DMS53 (cell line): ENCODE measurements around the gene TMPRSS2.

Experiments used
- DNase-seq: peaks from one replicate; lab custom pipeline; 2025; lab: John Stamatoyannopoulos, UW

The TMPRSS2 gene

GRCh38 chr21:41481191-41481590 is 26.8 kb downstream of the TMPRSS2 start:
- DNase-seq, result no peak

GRCh38 chr21:41480086-41480690 is 27.8 kb downstream of the TMPRSS2 start:
- DNase-seq, result no peak

DNA sequence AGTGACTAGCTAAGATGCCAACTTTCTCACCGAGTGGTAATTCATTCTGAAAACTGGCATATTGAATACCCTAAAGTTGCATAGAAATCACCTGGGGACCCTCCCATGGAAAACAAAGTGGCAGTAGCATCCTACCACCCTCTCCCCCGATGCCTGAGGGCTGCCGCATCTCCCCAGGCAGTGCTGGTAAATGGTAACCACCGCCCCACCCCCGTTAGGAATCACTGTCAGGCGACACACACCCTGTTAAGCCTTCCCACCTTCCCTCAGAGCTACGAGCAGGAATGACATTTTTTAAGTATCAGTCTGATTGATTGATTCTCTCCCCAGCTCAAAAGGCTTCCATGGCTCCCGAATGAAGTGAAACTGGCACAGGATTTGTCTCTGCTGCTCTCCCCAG is 28.3 kb downstream of the TMPRSS2 start:
- DNase-seq, result no peak

DNA sequence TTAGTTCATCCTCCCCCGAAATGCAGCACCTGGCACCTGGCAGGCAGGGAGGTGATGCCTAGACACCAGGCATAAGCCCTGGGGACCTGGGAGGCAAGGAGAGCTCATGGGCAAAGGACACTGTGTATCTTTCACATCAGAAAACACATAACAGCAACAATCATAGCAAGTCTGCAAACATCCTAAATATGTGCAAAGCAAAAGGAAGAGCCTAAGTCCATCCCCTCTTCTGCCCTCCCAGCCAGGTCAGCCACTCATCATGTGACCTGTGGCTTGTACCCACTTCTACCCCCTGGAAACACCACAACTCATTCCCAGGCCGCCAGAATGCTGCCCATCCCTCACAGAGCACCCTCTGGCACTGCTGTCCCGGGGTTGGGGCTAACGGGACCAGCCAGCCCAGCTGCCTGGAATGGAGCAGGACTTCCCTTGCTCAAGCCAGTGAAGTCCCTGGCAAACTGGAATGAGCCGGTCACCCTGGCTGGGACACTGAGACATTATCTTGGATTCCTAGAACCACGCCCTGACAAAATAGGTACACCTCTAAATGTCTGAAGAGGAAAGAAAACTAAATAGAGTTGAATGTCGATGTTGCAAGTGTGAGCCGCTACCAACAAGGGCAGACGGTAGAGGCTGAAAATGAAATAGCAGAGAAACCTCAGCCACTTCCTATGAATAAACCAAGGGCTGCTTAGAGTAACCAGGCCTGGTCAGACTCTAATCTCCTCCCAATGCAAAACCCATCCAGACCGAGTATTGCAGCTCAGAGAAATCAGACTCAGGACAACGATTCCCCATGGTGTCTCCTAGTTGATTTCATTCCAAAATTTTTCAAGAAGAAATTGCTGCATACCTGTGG is 29.4 kb downstream of the TMPRSS2 start:
- DNase-seq, result peak; percentile 31

DNA sequence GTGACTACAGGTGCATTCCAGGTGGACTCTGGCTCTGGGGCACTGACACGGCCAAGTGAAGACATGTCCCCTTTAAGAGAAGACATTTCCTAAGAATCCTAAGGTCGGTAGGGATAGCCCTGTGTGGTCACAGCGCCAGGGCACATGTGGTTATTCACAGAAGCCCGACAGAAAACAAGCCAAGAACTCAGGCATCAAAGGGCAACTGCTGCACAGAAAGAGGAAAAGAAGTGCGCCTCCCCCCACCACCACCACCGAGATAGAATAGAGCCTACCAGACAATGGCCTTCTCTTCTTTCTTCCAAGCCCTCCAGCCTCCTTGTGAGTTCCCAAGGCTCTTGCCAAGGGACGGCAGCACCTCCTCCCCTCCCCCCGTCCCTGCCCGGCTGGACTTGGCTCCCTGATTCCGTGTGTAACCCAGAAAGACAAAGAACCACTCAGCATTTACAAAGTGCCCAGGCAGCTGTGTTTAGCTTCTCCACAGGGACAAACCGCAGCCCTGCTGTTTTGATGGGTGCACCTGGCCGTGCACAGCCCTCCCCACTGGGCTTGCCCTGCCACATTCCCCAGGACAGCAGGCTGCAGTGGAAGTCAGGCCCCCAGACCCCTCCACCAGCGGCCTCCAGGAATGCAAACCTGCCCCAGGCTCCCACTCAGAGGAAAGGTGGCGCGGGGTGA is 30.2 kb downstream of the TMPRSS2 start:
- peak; percentile 34 for DNase-seq

DNA sequence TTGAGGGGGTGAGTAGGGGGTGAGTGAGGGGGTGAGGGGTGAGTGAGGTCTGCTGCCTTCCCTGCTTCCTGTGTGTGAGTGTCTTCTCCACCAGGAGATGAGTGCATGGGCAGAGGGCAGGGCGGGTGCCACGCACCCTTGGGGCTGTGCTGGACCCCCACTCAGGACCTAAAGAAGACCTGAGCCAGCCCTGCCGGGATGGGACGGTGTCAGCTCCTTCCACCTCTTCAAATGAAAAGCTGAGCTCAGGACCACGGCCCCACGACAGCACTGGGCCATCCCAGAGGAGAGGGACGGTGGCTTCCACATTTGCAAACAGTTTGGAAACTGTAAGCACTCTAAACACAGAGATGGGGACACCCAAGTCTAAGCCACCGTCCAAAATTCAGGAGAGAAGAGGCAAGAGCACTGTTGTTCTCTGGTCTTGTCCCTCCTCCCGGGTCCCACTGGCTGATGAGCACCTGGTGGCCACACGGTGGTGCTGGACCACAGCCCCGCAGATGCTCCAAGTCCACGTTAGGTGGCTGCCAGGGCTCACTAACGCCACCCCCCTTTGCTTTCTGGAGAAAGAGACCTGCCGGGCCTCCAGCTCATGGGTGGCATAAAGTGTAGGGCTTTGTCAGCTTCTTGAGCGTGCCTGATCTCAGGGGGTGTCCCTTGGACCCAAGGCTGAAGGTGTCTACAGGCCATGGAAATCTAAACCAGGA is 32.1 kb downstream of the TMPRSS2 start:
- peak; percentile 8 for DNase-seq

DNA sequence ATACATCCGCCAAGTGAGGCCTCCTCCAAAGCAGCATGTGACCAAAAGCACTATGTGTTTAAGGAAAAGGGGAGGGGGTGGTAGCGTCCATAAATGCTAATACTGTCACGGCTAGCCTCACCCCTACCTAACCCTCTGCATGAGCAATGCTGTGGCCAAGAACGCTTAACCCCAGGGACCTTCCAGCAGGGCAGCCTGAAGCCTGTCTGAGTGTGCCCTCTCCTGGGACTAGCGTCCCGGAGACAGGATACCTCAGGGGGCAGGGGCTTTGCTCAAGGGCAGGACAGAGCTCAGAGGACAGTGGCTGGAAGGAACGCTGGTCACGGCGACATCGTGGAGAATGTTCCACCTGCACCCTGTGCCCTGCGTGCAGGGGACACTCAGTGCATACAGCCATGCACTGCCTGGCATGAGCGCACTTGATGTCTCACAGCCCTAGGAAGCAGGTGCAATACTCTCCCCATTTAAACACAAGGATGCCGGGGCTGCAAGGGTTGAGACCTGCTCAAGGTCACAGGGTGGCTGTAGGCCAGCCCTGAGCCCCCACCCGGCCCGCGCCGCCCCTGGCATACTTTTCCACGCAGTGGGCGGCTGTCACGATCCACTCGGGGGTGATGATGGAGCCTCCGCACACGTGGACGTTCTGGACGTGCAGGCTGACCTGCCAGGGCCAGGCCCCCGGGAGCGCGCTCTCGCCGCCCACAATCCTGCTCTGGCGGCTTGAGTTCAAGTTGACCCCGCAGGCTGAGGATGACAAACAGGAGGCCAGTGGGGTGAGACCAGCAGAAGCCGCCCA is 35.0 kb downstream of the TMPRSS2 start:
- no peak for DNase-seq

DNA sequence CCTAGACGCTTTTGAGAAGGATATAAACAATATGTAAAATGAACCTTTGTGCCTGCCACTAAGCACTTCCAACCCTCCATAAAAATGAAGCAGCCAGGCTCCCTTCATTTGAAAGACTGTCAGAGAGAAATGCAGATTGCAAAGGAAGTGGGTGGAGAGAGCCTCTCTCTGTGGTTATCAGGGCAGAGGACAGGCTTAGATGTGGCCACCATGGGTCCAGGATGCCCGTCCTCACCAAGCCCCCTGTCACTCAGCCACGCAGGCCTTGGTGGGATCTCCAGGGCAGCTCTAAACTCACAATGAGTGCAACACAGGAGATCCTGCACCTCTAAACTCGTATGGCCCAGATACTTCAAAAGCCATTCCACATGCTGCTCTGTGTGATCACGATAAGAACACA is 37.9 kb downstream of the TMPRSS2 start:
- no peak for DNase-seq

GRCh38 chr21:41466024-41466820 is 41.7 kb downstream of the TMPRSS2 start:
- peak; percentile 11 for DNase-seq

- DNase-seq, result no peak
Measured at GRCh38 chr21:41465176-41465781, 42.7 kb downstream of the TMPRSS2 start.

DNA sequence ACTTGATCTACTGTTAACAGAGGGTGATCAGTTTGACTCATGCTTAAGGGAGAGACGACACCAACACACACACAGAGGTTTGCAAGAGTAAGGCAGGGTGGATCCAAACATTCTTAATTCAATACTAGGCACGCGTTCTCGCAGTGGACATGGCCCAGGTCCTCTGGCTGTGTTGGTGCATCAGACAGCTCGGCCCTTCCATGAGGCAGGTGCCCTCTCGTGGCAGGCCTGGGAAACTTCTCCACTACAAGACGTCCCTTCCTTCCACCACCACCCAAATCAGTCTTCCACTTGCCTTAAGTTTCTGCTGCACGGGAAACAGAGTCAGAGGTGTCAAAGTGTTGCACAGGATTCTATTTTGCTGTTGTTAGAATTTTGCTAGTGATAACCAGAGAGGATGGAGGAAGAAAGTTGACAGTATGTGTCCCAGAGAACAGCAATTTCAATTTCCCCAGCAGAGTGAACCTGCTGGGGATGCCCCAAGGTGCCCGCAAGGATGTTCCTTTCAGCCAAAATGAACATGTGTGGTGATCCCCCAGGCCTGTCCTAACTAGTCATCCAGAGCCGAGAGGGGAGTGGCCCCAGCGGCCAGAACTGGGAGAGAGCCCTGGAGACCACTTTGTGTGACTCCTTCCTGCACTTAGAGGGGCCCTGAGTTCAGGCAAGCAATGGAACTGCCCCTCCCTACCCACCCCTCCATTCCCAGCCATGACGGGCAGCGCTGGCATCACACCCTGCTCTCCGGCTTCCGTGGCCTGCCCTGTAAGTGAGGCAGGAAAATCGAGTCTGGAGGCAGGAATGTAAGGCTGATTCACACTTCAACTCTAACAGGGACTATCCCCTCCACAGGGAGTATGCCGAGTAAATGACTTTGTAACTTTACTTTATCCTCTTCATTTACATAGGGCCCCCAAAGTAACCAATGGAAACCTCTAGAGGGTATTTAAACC is 47.1 kb downstream of the TMPRSS2 start:
- peak; percentile 81 for DNase-seq

DNA sequence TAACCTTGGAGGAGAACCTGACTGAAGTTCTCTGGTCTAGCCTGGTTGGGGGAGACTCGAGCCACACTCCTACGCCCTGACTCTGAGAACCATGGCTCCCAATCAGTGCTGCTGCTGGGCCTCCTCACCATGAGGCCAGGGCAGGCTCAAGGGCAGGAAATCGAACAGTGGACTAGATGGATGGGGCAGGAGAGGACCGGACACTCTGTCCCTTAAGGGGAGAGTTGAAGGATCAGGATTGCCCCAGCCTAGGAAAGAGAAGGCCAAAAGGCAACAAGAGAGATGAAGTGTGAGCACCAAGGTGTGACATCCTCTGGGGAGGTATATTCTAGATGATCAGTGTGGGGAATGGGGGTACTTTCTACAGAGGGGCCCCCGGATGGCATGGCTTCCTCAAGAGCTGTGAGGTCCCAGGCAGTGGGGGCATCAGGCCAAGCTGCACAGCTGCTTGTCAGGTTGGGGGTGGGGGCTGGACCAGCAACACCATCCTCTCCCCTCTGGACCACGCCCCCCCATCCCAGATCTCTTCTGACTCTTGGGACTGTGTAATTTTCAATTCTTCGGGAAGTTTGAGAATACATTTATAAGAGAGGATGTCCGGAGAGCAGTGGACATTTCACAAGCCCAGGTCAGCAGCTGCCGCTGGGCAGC is 47.9 kb downstream of the TMPRSS2 start:
- no peak for DNase-seq

GRCh38 chr21:41458559-41458958 is 49.4 kb downstream of the TMPRSS2 start:
- no peak for DNase-seq

DNA sequence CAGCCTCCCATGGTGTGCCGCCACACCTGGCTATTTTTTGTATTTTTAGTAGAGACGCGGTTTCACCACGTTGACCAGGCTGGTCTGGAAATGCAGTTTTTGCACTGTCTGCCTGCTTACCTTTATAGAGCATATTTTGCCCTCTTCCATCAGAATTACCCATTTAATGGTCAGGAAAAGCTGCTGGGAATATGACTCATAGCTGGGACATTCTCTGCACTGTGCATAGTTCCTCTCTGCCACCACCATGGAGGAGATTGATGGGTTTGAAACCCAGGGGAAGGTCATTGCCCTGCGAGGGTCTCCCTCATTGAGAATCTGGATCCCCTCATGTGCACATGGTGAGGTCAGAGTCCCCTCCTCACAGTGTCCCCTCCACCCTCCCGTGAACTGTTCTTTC is 49.8 kb downstream of the TMPRSS2 start:
- no peak for DNase-seq

DNA sequence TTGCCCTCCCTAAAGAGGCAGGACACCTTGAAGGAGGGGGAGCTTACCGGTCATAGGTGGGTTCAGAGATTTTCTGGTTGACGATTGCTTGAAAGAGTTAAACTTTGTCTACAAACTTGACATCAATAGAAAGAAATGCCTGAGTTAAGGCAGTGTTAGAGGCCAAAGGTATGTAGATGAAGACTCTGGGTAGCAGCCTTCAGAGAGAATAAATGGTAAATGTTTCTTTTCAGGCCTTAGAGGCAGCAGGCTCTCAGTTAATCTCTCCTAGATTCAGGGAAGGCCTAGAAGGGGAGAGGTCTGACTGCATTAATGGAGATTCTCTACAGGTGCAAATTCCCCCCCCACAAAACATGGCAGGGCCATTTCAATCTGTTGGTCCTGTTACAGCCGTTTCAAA is 54.2 kb downstream of the TMPRSS2 start:
- no peak for DNase-seq

DNA sequence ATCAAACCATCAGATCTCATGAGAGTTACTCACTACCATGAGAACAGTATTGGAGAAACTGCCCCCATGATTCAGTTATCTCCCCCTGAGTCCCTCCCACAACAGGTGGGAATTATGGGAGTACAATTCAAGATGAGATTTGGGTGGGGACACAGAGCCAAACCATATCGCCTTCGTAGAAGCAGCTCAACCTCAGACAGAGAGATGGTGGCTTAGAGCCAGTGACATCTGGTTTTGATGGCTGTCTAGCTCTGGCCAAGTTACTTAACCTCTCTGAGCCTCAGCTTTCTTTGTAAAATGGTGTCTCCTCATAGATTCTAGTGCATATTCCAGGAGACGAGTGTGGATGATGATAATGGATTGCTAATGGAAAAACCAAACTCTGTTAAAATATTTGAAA is 54.8 kb downstream of the TMPRSS2 start:
- DNase-seq, result no peak

DNA sequence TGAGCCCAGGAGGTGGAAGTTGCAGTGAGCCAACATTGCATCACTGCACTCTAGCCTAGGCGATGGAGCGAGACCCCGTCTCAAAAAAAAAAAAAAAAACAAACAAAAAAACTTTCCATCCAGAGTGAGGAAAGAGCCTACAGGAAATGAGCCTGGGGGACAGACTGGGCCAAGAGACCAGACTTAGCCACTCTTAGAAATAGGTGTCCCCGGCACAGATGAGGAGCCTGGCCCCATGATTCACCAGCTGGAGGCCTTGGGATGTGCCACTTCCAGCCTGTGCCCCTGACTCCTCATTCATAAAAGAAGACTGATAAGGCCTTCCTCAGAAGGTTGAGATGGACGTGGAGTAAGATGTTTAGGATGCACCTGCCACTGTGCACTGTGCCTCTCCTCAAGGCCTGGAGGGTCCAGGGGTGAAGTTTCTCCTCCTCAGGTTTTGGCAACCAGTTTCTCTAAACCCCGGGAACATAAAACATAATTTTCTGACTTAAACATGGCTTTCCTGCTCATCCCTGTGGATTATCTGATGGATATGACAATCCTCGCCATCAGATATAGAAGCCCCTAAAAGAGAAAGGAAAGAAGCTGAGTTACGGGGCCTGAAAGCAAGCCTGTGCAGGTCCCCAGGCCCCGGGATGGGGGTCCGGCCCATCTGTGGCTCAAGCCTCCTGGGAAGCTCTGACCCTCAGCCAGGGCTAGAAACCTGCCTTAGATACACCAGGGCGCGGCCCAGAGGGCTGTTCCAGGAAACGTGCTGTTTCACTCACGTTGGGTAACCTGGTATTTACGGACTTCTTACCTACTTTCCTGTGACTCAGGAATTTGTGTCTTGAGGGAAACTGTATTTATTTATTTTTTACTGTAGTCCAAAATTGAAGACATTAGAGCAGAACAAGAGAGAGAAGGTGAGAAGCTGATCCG is 55.9 kb downstream of the TMPRSS2 start:
- DNase-seq, result no peak

DNA sequence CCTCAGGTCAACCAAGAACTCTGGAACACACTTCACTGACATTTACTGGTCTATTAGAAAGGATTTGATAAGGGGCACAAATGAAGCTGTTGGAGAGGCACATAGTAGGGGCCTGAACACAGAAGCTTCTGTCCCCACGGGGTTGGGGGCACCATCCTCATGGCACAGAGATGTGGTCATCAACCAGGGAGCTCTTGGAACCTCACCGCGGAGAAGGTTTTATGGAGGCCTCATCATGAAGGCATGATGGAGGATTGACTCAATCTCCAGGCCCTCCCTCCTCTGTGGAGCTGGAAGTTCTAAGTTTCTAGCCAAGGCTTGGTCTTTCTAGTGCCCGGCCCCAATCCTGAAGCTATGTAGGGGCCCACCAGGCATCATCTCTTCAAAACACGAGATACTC is 58.3 kb downstream of the TMPRSS2 start:
- no peak for DNase-seq
